H1 (cell line): ENCODE results near the gene DYNLT1.

Experiments used
- EP300 ChIP-seq, 2 experiments: IDR thresholded peaks; 1 replicate in 1 of 2; 2 replicates in 1 of 2; pipeline ENCODE4 v1.6.1; 2011 to 2012; ENCODE audit warnings: low read depth in 2 of 2, low read length in 2 of 2, mild to moderate bottlenecking in 2 of 2, borderline replicate concordance in 1 of 2, inconsistent platforms in 1 of 2, moderate library complexity in 1 of 2
- EZH2 ChIP-seq: fragments of 200-600 bp; sonication (generic); IDR thresholded peaks from 2 replicates; pipeline ENCODE4 v1.7.1; 2012; ENCODE audit warnings: low read depth, mild to moderate bottlenecking, moderate library complexity, low read length, inconsistent platforms; ENCODE audit not compliant: severe bottlenecking
- TF ChIP-seq, protein P1 (sequence below), 3 experiments: IDR thresholded peaks; 1 replicate in 2 of 3; 2 replicates in 1 of 3; pipeline versions ENCODE4 v1.5.1 to v1.6.1; 2011; ENCODE audit warnings: low read length in 3 of 3, mild to moderate bottlenecking in 3 of 3, inconsistent platforms in 2 of 3, low read depth in 1 of 3, moderate library complexity in 1 of 3; ENCODE audit not compliant: insufficient read depth in 1 of 3; ENCODE audit errors: control extremely low read depth in 1 of 3

DNA sequence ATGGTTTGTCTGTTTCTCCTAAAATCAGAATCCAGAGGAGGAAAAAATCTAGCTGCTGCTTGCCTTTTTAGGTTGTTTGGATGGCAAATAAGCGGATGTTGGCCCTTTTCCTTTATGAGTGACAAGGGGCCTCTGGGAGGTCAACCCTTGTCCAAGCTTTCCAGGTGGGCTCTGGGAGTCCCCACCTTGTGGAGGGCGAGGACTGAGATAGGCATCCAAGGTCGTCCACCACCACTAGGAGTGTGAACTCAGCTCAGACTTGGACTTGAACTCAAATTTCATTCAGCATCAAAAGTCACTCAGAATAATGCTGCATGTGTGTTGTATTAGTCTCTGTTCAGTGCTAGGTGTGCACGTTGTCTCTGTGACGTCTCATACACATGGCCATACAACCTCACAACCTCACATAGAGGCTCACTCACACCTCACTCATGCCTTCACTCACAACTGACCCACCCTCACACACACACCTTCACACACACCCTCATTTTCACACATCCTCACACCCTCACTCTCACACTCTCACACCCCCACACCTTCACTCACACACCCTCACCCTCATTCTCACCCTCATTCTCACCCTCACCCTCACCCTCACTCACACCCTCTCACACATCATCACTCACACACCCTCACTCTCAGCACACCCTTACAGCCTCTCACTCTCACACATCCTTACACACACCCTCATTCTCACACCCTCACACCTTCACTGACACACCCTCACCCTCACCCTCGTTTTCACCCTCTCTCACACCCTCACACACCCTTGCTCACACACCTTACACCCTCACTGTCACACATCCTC lies 18.0 kb downstream of the DYNLT1 start:
- no peak for TF ChIP-seq EZH2
- TF ChIP-seq, protein P1, sequence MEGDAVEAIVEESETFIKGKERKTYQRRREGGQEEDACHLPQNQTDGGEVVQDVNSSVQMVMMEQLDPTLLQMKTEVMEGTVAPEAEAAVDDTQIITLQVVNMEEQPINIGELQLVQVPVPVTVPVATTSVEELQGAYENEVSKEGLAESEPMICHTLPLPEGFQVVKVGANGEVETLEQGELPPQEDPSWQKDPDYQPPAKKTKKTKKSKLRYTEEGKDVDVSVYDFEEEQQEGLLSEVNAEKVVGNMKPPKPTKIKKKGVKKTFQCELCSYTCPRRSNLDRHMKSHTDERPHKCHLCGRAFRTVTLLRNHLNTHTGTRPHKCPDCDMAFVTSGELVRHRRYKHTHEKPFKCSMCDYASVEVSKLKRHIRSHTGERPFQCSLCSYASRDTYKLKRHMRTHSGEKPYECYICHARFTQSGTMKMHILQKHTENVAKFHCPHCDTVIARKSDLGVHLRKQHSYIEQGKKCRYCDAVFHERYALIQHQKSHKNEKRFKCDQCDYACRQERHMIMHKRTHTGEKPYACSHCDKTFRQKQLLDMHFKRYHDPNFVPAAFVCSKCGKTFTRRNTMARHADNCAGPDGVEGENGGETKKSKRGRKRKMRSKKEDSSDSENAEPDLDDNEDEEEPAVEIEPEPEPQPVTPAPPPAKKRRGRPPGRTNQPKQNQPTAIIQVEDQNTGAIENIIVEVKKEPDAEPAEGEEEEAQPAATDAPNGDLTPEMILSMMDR (IDR thresholded peaks at IDR 0.05; ENCODE audit: control extremely low read depth in 1 of 3, insufficient read depth in 1 of 3, low read depth in 1 of 3, low read length in 3 of 3): no peak
- TF ChIP-seq EP300 (IDR thresholded peaks at IDR 0.05; ENCODE audit: borderline replicate concordance in 1 of 2, low read depth in 2 of 2, low read length in 2 of 2): no peak
